Activated T-helper 1 cell treated with anti-CD3 and anti-CD28 coated beads, Interleukin-12 subunit alpha, Interleukin-12 subunit beta, Interleukin-2, Interleukin-4 antibody, amounts not matched to agents 30 ng/mL and 10 ng/mL and 1 ng/mL, durations not matched to agents 14 hours and 24 hours and 36 hours (primary cell): ENCODE data around the gene ITPR2. TPM values are rescaled to one million over a fixed set of nuclear protein-coding genes. Genes with fewer than 3 reads are reported as not detected.

Experiments used
- DNase-seq: peaks from one replicate; pipeline ENCODE4 v3.0.0; 2021; ENCODE audit warnings: low spot score
- H3K27ac Mint-ChIP-seq: one replicate; pipeline ENCODE4 v1.8.0; 2021; ENCODE audit warnings: mild to moderate bottlenecking, mixed read lengths
- H3K27me3 Mint-ChIP-seq: one replicate; pipeline ENCODE4 v1.8.0; 2022; ENCODE audit warnings: mild to moderate bottlenecking, moderate library complexity, mixed read lengths; ENCODE audit not compliant: insufficient read depth
- H3K36me3 Mint-ChIP-seq: one replicate; pipeline ENCODE4 v1.8.0; 2021; ENCODE audit warnings: low read depth, mixed read lengths
- H3K4me1 Mint-ChIP-seq: one replicate; pipeline ENCODE4 v1.8.0; 2021; ENCODE audit warnings: low read depth, mixed read lengths
- H3K4me3 Mint-ChIP-seq: one replicate; pipeline ENCODE4 v1.8.0; 2021; ENCODE audit warnings: mild to moderate bottlenecking, moderate library complexity, mixed read lengths
- H3K9me3 Mint-ChIP-seq: one replicate; pipeline ENCODE4 v1.8.0; 2021; ENCODE audit warnings: mixed read lengths
- intact Hi-C: fragments of 100-400 bp; cut with micrococcal nuclease; formaldehyde crosslinking; loops from one replicate; pipeline ENCODE4 v1.15.1; 2024
- total RNA-seq: library from RNA; stranded (reverse); gene quantifications from 2 replicates; pipeline ENCODE4 v1.2.3, GENCODE V29; 2022

ITPR2 gene
- total RNA-seq, 1 donor from 2014 or later = 34.2 TPM

- intact Hi-C loops = no loop called here
- H3K27me3 Mint-ChIP-seq = no peaks in the 10 kb centered on the region
- no peak for DNase-seq
- peaks cover 25% of the 10 kb centered on the region for H3K9me3 Mint-ChIP-seq
- H3K4me1 Mint-ChIP-seq = peaks cover 53% of the 10 kb centered on the region
- H3K4me3 Mint-ChIP-seq = peak overlapping the region; percentile 2
- peak overlapping the region; percentile 1 for H3K27ac Mint-ChIP-seq
- H3K36me3 Mint-ChIP-seq = peaks cover 12% of the 10 kb centered on the region
Observed at GRCh38 chr12:26750531-26751175, 82.3 kb downstream of the ITPR2 start.

- Mint-ChIP-seq H3K9me3 (peaks cover 20% of the 10 kb centered on the region), H3K27ac (no peak overlapping the region), H3K27me3 (no peaks in the 10 kb centered on the region), H3K4me1 (peaks cover 53% of the 10 kb centered on the region), H3K4me3 (no peak overlapping the region), H3K36me3 (peaks cover 12% of the 10 kb centered on the region)
- DNase-seq = no peak
- intact Hi-C loops = loop anchor here (2.0 to 5.0 kb wide), 3 partner anchors 21 to 1073 kb away; partner anchors contain the start of gene TM7SF3
Observed at GRCh38 chr12:26749781-26750180, 83.2 kb downstream of the ITPR2 start.

- Mint-ChIP-seq H3K27ac (peak overlapping the region; percentile 70), H3K27me3 (no peaks in the 10 kb centered on the region), H3K4me1 (peaks cover 53% of the 10 kb centered on the region), H3K36me3 (peaks cover 9% of the 10 kb centered on the region), H3K4me3 (peak overlapping the region; percentile 40), H3K9me3 (peaks cover 11% of the 10 kb centered on the region)
- intact Hi-C loops = loop anchor here (1.0 to 5.0 kb wide), 4 partner anchors 20 to 1074 kb away; partner anchors contain the start of genes ITPR2 and TM7SF3
- DNase-seq = no peak
Observed at GRCh38 chr12:26748741-26749431, 84.1 kb downstream of the ITPR2 start.

- peak overlapping the region; percentile 70 for H3K27ac Mint-ChIP-seq
- peak overlapping the region; percentile 40 for H3K4me3 Mint-ChIP-seq
- intact Hi-C loops = loop anchor here (1.0 to 5.0 kb wide), 4 partner anchors 20 to 1074 kb away; partner anchors contain the start of genes ITPR2 and TM7SF3
- no peaks in the 10 kb centered on the region for H3K27me3 Mint-ChIP-seq
- H3K36me3 Mint-ChIP-seq = peaks cover 4% of the 10 kb centered on the region
- peaks cover 6% of the 10 kb centered on the region for H3K9me3 Mint-ChIP-seq
- DNase-seq = no peak
- H3K4me1 Mint-ChIP-seq = peaks cover 53% of the 10 kb centered on the region
Observed at GRCh38 chr12:26748412-26748740, 84.6 kb downstream of the ITPR2 start.

GRCh38 chr12:26746121-26746714 is 86.8 kb downstream of the ITPR2 start:
- no peaks in the 10 kb centered on the region for H3K9me3 Mint-ChIP-seq
- DNase-seq = no peak
- peaks cover 4% of the 10 kb centered on the region for H3K36me3 Mint-ChIP-seq
- peaks cover 61% of the 10 kb centered on the region for H3K4me1 Mint-ChIP-seq
- no peaks in the 10 kb centered on the region for H3K27me3 Mint-ChIP-seq
- intact Hi-C loops = loop anchor here (5.0 kb wide), 1 partner anchor 266 kb away; the partner anchor contains the start of gene TM7SF3
- no peak overlapping the region for H3K27ac Mint-ChIP-seq
- H3K4me3 Mint-ChIP-seq = no peak overlapping the region

GRCh38 chr12:26744697-26745440 is 88.1 kb downstream of the ITPR2 start:
- intact Hi-C loops = loop anchor here (5.0 kb wide), 1 partner anchor 267 kb away; the partner anchor contains the start of gene TM7SF3
- H3K9me3 Mint-ChIP-seq = peaks cover 4% of the 10 kb centered on the region
- no peak overlapping the region for H3K27ac Mint-ChIP-seq
- H3K4me3 Mint-ChIP-seq = no peak overlapping the region
- DNase-seq = no peak
- H3K4me1 Mint-ChIP-seq = peaks cover 47% of the 10 kb centered on the region
- peaks cover 6% of the 10 kb centered on the region for H3K36me3 Mint-ChIP-seq
- no peaks in the 10 kb centered on the region for H3K27me3 Mint-ChIP-seq

GRCh38 chr12:26744042-26744626 is 88.9 kb downstream of the ITPR2 start:
- Mint-ChIP-seq H3K27me3 (no peaks in the 10 kb centered on the region), H3K4me3 (no peak overlapping the region), H3K27ac (no peak overlapping the region), H3K36me3 (peaks cover 7% of the 10 kb centered on the region), H3K4me1 (peaks cover 41% of the 10 kb centered on the region), H3K9me3 (peaks cover 9% of the 10 kb centered on the region)
- intact Hi-C loops = no loop called here
- no peak for DNase-seq

GRCh38 chr12:26741584-26742227 is 91.3 kb downstream of the ITPR2 start:
- peaks cover 18% of the 10 kb centered on the region for H3K4me1 Mint-ChIP-seq
- DNase-seq = no peak
- H3K27ac Mint-ChIP-seq = no peak overlapping the region
- H3K4me3 Mint-ChIP-seq = no peak overlapping the region
- H3K36me3 Mint-ChIP-seq = peaks cover 7% of the 10 kb centered on the region
- peaks cover 13% of the 10 kb centered on the region for H3K9me3 Mint-ChIP-seq
- H3K27me3 Mint-ChIP-seq = no peaks in the 10 kb centered on the region
- intact Hi-C loops = no loop called here

- intact Hi-C loops = no loop called here
- Mint-ChIP-seq H3K4me1 (peaks cover 14% of the 10 kb centered on the region), H3K27me3 (no peaks in the 10 kb centered on the region), H3K36me3 (peaks cover 7% of the 10 kb centered on the region), H3K9me3 (peaks cover 13% of the 10 kb centered on the region), H3K27ac (no peak overlapping the region), H3K4me3 (no peak overlapping the region)
- DNase-seq = no peak
Observed at GRCh38 chr12:26740991-26741390, 92.0 kb downstream of the ITPR2 start.

- no peak for DNase-seq
- intact Hi-C loops = no loop called here
- H3K4me1 Mint-ChIP-seq = peaks cover 17% of the 10 kb centered on the region
- no peak overlapping the region for H3K27ac Mint-ChIP-seq
- peaks cover 13% of the 10 kb centered on the region for H3K9me3 Mint-ChIP-seq
- H3K27me3 Mint-ChIP-seq = no peaks in the 10 kb centered on the region
- H3K4me3 Mint-ChIP-seq = no peak overlapping the region
- peaks cover 10% of the 10 kb centered on the region for H3K36me3 Mint-ChIP-seq
Observed at GRCh38 chr12:26740348-26740747, 92.6 kb downstream of the ITPR2 start.

GRCh38 chr12:26737487-26738030 is 95.4 kb downstream of the ITPR2 start:
- peaks cover 34% of the 10 kb centered on the region for H3K4me1 Mint-ChIP-seq
- H3K27me3 Mint-ChIP-seq = no peaks in the 10 kb centered on the region
- intact Hi-C loops = no loop called here
- no peak overlapping the region for H3K4me3 Mint-ChIP-seq
- DNase-seq = no peak
- H3K27ac Mint-ChIP-seq = no peak overlapping the region
- H3K9me3 Mint-ChIP-seq = peaks cover 13% of the 10 kb centered on the region
- peaks cover 10% of the 10 kb centered on the region for H3K36me3 Mint-ChIP-seq
